Tibial nerve (tissue), 4 donors: ENCODE results near the gene EVA1B. TPM values are rescaled to one million over a fixed set of nuclear protein-coding genes. Genes with fewer than 3 reads are reported as not detected.

ENCODE experiments used
- DNase-seq, 2 donors: peaks; one replicate each; pipeline ENCODE4 v3.0.0-alpha.2; 2019; ENCODE audit warnings: low spot score in 2 of 2
- H3K27ac ChIP-seq, 4 donors: fragments of 200-600 bp; sonication (generic) in 3 of 4; one replicate each; pipeline ENCODE4 v1.5.1; 2017 to 2019; ENCODE audit warnings: mild to moderate bottlenecking in 1 of 4
- H3K27me3 ChIP-seq, 2 donors: fragments of 200-600 bp; sonication (generic) in 1 of 2; one replicate each; pipeline versions ENCODE4 v1.5.1 to v1.6.0; 2017 to 2019
- H3K36me3 ChIP-seq, 3 donors: fragments of 200-600 bp; sonication (generic); one replicate each; pipeline ENCODE4 v1.5.1; 2018 to 2019
- H3K4me1 ChIP-seq, 4 donors: fragments of 200-600 bp; sonication (generic) in 3 of 4; one replicate each; pipeline ENCODE4 v1.5.1; 2017 to 2019
- H3K4me3 ChIP-seq, 4 donors: fragments of 200-600 bp; sonication (generic) in 3 of 4; one replicate each; pipeline ENCODE4 v1.5.1; 2017 to 2019; ENCODE audit warnings: mild to moderate bottlenecking in 1 of 4, moderate library complexity in 1 of 4
- H3K9me3 ChIP-seq, 4 donors: fragments of 200-600 bp; sonication (generic) in 3 of 4; one replicate each; pipeline ENCODE4 v1.5.1; 2017 to 2019
- EP300 ChIP-seq, 2 donors: sonication (generic); formaldehyde crosslinking; IDR thresholded peaks; one replicate each; pipeline ENCODE4 v1.6.1; 2017; ENCODE audit warnings: antibody characterized with exemption in 2 of 2, mild to moderate bottlenecking in 1 of 2
- POLR2A ChIP-seq, 2 donors: fragments of 450-650 bp; IDR thresholded peaks; one replicate each; pipeline ENCODE4 v1.6.1; 2017; ENCODE audit warnings: antibody characterized with exemption in 2 of 2, mild to moderate bottlenecking in 2 of 2, moderate library complexity in 2 of 2
- WGBS, 2 donors: methylation state at CpG; one replicate each; pipeline ENCODE4 v1.1.5; 2018; 5-methylcytosine and 5-hydroxymethylcytosine counted together
- total RNA-seq, 4 donors: library from RNA; depleted of rRNA; stranded (reverse); fragments of >200 nt; gene quantifications; one replicate each; pipeline ENCODE4 v1.1.0, GENCODE V29; 2016
- TF ChIP-seq, protein P1 (sequence below), 5 experiments: fragments of 200-600 bp in 3 of 5; fragments of 450-650 bp in 2 of 5; sonication (generic) in 3 of 5; IDR thresholded peaks; one replicate each; pipeline ENCODE4 v1.5.1; 2016 to 2019; ENCODE audit warnings: antibody characterized with exemption in 5 of 5, mild to moderate bottlenecking in 3 of 5, moderate library complexity in 2 of 5

The EVA1B gene
- total RNA-seq, 4 donors from 2014 or later: 61.4 to 128 (median 86.3) TPM

DNA sequence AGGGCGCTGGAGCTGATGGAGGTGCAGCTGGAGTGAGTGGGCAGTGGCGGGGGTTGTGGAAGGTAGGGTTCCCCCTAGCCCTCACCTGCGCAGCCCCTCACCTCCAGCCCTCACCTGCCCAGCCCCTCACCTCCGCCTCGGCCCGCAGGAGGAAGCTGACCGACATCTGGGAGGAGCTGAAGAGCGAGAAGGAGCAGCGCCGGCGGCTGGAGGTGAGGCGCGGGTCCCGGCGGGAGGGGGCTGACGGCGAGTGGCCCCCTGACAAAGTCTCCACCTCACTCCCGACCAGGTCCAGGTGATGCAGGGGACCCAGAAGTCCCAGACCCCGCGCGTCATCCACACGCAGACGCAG, 2.7 kb downstream of the EVA1B start:
- TF ChIP-seq, protein P1, sequence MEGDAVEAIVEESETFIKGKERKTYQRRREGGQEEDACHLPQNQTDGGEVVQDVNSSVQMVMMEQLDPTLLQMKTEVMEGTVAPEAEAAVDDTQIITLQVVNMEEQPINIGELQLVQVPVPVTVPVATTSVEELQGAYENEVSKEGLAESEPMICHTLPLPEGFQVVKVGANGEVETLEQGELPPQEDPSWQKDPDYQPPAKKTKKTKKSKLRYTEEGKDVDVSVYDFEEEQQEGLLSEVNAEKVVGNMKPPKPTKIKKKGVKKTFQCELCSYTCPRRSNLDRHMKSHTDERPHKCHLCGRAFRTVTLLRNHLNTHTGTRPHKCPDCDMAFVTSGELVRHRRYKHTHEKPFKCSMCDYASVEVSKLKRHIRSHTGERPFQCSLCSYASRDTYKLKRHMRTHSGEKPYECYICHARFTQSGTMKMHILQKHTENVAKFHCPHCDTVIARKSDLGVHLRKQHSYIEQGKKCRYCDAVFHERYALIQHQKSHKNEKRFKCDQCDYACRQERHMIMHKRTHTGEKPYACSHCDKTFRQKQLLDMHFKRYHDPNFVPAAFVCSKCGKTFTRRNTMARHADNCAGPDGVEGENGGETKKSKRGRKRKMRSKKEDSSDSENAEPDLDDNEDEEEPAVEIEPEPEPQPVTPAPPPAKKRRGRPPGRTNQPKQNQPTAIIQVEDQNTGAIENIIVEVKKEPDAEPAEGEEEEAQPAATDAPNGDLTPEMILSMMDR (IDR thresholded peaks at IDR 0.05): no peak
- Histone ChIP-seq H3K27ac (peak overlapping the region; percentile 26 to 95 (median 86)), H3K4me3 (peak overlapping the region; percentile 23 to 66 (median 46)), H3K27me3 (no peaks in the 10 kb centered on the region), H3K9me3 (no peaks in the 10 kb centered on the region), H3K36me3 (peaks cover 0 to 6% (median 0%) of the 10 kb centered on the region in 3 donors), H3K4me1 (peaks cover 5 to 37% (median 22%) of the 10 kb centered on the region in 4 donors)
- DNase-seq: no peak
- 42 to 49% methylated on average over 6 to 23 of the region's 23 CpGs for whole genome bisulfite sequencing, 2 donors

DNA sequence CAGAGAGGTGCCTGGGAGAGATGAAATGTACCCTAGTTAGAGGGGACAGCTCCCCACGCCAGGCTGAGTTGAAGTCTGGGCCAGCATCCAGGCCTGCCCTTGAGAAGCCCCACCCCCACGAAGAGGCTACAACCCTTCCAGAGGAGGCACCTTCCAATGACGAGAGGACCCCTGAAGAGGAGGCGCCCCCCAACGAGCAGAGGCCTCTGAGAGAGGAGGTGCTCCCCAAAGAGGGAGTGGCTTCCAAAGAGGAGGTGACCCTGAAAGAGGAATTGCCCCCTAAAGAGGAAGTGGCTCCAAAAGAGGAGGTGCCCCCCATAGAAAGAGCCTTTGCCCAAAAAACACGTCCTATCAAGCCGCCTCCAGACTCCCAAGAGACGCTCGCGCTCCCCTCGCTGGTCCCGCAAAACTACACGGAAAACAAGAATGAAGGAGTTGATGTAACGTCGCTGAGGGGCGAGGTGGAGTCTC, 3.1 kb downstream of the EVA1B start:
- no peaks in the 10 kb centered on the region for H3K27me3 ChIP-seq
- H3K9me3 ChIP-seq: no peaks in the 10 kb centered on the region
- H3K36me3 ChIP-seq: peaks cover 0 to 6% (median 0%) of the 10 kb centered on the region in 3 donors
- DNase-seq: no peak
- no peak for TF ChIP-seq EP300 (IDR thresholded peaks at IDR 0.05)
- TF ChIP-seq, protein P1 (IDR thresholded peaks at IDR 0.05): no peak
- no peak for TF ChIP-seq POLR2A (IDR thresholded peaks at IDR 0.05)
- 54 to 55% methylated on average over 16 of the region's 16 CpGs for WGBS, 2 donors
- peak overlapping the region; percentile 26 to 95 (median 86) for H3K27ac ChIP-seq
- peaks cover 5 to 37% (median 22%) of the 10 kb centered on the region in 4 donors for H3K4me1 ChIP-seq
- peak overlapping the region; percentile 23 to 66 (median 46) for H3K4me3 ChIP-seq

DNA sequence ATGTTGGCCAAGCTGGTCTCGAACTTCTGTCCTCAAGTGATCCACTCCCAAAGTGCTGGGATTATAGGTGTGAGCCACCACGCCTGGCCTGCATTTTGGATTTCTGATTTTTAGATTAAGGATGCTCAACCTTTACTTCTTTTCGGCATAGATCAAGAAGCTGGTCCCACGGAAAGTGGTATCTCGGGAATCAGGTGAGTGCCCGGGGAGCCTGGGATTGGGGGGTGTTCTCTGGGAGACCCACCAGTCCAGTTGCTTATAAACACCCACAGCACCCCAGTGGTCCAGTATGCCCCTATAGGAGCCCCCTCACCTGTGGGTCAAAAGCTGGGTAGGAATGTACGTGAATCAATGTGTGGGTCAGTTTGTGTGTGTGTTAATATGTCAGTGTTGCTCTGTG, 14.0 kb downstream of the EVA1B start:
- no peaks in the 10 kb centered on the region for H3K9me3 ChIP-seq
- TF ChIP-seq, protein P1 (IDR thresholded peaks at IDR 0.05): no peak
- TF ChIP-seq EP300 (IDR thresholded peaks at IDR 0.05) (no peak), POLR2A (IDR thresholded peaks at IDR 0.05) (no peak)
- no peak for DNase-seq
- H3K4me1 ChIP-seq: peaks cover 0 to 21% (median 13%) of the 10 kb centered on the region in 4 donors
- H3K36me3 ChIP-seq: peaks cover 0 to 15% (median 0%) of the 10 kb centered on the region in 3 donors
- no peak overlapping the region for H3K27ac ChIP-seq
- H3K4me3 ChIP-seq: no peak overlapping the region
- WGBS, 2 donors: 96 to 99% methylated on average over 7 of the region's 7 CpGs
- no peaks in the 10 kb centered on the region for H3K27me3 ChIP-seq

DNA sequence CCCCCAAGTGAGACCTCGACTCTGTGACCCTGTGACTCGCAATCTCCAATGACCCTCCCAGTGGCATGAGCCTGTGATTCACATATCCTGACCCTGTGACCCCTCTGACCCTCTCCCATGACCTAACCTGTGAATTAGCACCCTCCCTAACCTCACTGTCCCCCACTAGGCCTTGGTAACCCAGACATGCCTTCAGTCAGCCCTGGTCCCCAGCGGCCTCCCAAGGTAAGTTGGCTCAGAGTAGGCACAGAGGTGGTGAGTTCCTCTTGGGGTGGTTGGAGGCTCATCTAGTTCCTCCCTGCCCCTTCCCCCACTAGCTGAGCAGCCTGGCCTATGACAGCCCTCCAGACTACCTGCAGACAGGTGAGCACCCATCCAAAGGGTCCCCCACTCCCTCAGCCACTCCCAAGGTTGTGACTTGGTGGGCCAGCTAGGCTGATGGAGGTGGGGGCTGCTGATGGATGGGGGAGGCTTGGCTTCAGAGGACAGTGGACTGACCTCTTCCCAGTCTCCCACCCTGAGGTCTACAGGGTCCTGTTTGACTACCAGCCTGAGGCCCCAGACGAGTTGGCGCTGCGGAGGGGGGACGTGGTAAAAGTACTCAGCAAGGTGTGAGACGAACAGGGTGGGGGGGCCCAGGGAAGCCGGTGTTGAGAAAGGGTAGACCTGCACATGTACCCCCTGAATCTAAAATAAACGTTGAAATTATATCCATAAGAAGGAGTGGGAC, 15.7 kb downstream of the EVA1B start:
- Histone ChIP-seq H3K9me3 (no peaks in the 10 kb centered on the region), H3K4me3 (peak overlapping the region in 1 of 4 donors; percentile 64), H3K27me3 (no peaks in the 10 kb centered on the region), H3K27ac (peak overlapping the region in 1 of 4 donors; percentile 84), H3K36me3 (peaks cover 0 to 31% (median 0%) of the 10 kb centered on the region in 3 donors), H3K4me1 (peaks cover 0 to 21% (median 13%) of the 10 kb centered on the region in 4 donors)
- 88 to 94% methylated on average over 8 to 9 of the region's 10 CpGs for WGBS, 2 donors
- TF ChIP-seq POLR2A (IDR thresholded peaks at IDR 0.05) (no peak), EP300 (IDR thresholded peaks at IDR 0.05) (no peak)
- TF ChIP-seq, protein P1 (IDR thresholded peaks at IDR 0.05): no peak
- DNase-seq: no peak

DNA sequence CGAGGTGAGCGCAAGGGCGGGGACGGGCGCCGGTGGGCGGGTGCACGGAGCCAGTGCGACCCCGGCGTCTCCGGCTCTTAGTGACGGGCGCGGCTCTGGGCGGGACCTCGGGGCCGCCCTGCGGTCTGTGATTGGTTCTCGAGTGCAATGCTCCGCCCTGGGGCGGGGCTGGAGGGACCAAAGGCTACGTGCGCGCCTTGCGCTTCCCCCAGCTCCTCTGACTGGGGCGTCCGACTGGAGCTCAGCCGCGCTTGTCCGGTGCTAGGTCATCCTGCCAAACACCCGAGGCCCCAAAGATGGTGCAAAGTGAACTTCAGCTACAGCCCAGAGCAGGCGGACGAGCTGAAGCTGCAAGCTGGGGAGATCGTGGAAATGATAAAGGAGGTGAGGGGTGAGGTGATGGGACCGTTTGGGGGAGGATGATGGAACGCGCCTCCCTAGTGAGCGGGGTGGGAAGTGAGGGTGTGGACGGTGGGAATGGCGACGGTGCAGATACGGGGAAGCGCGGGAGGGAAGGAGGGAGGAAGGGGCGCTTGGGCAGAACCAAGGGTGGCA, 16.5 kb downstream of the EVA1B start:
- 2% methylated on average over 24 to 26 of the region's 46 CpGs for WGBS, 2 donors
- peaks cover 0 to 21% (median 13%) of the 10 kb centered on the region in 4 donors for H3K4me1 ChIP-seq
- no peaks in the 10 kb centered on the region for H3K27me3 ChIP-seq
- H3K9me3 ChIP-seq: no peaks in the 10 kb centered on the region
- peak overlapping the region; percentile 15 to 84 (median 68) for H3K27ac ChIP-seq
- TF ChIP-seq, protein P1 (IDR thresholded peaks at IDR 0.05): no peak
- TF ChIP-seq POLR2A (IDR thresholded peaks at IDR 0.05) (peak; percentile 17 to 59), EP300 (IDR thresholded peaks at IDR 0.05) (peak in 1 of 2 donors; percentile 61)
- DNase-seq: peak; percentile 79
- H3K4me3 ChIP-seq: peak overlapping the region; percentile 59 to 71 (median 66)
- peaks cover 0 to 39% (median 5%) of the 10 kb centered on the region in 3 donors for H3K36me3 ChIP-seq
